Activated T-helper 2 cell treated with anti-CD3 and anti-CD28 coated beads, Interferon-gamma antibody, Interleukin-2, Interleukin-4, amounts not matched to agents 10 μg/mL and 5 μg/mL and 100 μg/mL, durations not matched to agents 14 hours and 24 hours and 36 hours (primary cell): ENCODE data around the gene COL18A1. TPM values are rescaled to one million over a fixed set of nuclear protein-coding genes. Genes with fewer than 3 reads are reported as not detected.

Experiments used
- DNase-seq: peaks from one replicate; pipeline ENCODE4 v3.0.0; 2021; ENCODE audit warnings: low spot score
- H3K27ac Mint-ChIP-seq: one replicate; pipeline ENCODE4 v1.8.0; 2021; ENCODE audit warnings: mixed read lengths
- H3K27me3 Mint-ChIP-seq: one replicate; pipeline ENCODE4 v1.8.0; 2021; ENCODE audit warnings: low read depth, mixed read lengths
- H3K36me3 Mint-ChIP-seq: one replicate; pipeline ENCODE4 v1.8.0; 2021; ENCODE audit warnings: low read depth, mixed read lengths
- H3K4me1 Mint-ChIP-seq: one replicate; pipeline ENCODE4 v1.8.0; 2021; ENCODE audit warnings: low read depth, mixed read lengths
- H3K4me3 Mint-ChIP-seq: one replicate; pipeline ENCODE4 v1.8.0; 2021; ENCODE audit warnings: low read depth, mild to moderate bottlenecking, moderate library complexity, mixed read lengths
- H3K9me3 Mint-ChIP-seq: one replicate; pipeline ENCODE4 v1.8.0; 2021; ENCODE audit warnings: mixed read lengths
- intact Hi-C: fragments of 100-400 bp; cut with micrococcal nuclease; formaldehyde crosslinking; loops from one replicate; pipeline ENCODE4 v1.15.1; 2023
- total RNA-seq: library from RNA; stranded (reverse); gene quantifications from 2 replicates; pipeline ENCODE4 v1.2.3, GENCODE V29; 2022

Gene COL18A1
- total RNA-seq, result 2.9 and 3.4 TPM in 2 replicates

- intact Hi-C loops, result no loop called here
- peaks cover 3% of the 10 kb centered on the region for H3K4me1 Mint-ChIP-seq
- peaks cover 6% of the 10 kb centered on the region for H3K9me3 Mint-ChIP-seq
- DNase-seq, result no peak
- H3K27me3 Mint-ChIP-seq, result peaks cover 50% of the 10 kb centered on the region
- peak within 1 kb of the TSS; percentile 66 for H3K4me3 Mint-ChIP-seq
- H3K27ac Mint-ChIP-seq, result no peak within 1 kb of the TSS
- H3K36me3 Mint-ChIP-seq, result no peaks in the 10 kb centered on the region
These were observed at the start of gene COL18A1 for GRCh38 chr21:45404730-45405270. TSS of gene COL18A1 (plus strand) at chr21:45405165. CDS start at chr21:45405231, 66 bp downstream.

GRCh38 chr21:45355573-45355972, 49.4 kb upstream of the COL18A1 start:
- Mint-ChIP-seq H3K4me3 (no peak overlapping the region), H3K36me3 (no peaks in the 10 kb centered on the region)

GRCh38 chr21:45356251-45356650, 48.7 kb upstream of the COL18A1 start:
- Mint-ChIP-seq H3K36me3 (no peaks in the 10 kb centered on the region), H3K9me3 (no peaks in the 10 kb centered on the region), H3K4me1 (no peaks in the 10 kb centered on the region), H3K4me3 (no peak overlapping the region), H3K27ac (no peak overlapping the region), H3K27me3 (peaks cover 22% of the 10 kb centered on the region)
- DNase-seq, result no peak
- intact Hi-C loops, result no loop called here

More at GRCh38 chr21:45355573-45355972, 49.4 kb upstream of the COL18A1 start:
- peaks cover 22% of the 10 kb centered on the region for H3K27me3 Mint-ChIP-seq
- no peak overlapping the region for H3K27ac Mint-ChIP-seq
- H3K4me1 Mint-ChIP-seq, result no peaks in the 10 kb centered on the region
- DNase-seq, result no peak
- no peaks in the 10 kb centered on the region for H3K9me3 Mint-ChIP-seq
- intact Hi-C loops, result no loop called here

DNA sequence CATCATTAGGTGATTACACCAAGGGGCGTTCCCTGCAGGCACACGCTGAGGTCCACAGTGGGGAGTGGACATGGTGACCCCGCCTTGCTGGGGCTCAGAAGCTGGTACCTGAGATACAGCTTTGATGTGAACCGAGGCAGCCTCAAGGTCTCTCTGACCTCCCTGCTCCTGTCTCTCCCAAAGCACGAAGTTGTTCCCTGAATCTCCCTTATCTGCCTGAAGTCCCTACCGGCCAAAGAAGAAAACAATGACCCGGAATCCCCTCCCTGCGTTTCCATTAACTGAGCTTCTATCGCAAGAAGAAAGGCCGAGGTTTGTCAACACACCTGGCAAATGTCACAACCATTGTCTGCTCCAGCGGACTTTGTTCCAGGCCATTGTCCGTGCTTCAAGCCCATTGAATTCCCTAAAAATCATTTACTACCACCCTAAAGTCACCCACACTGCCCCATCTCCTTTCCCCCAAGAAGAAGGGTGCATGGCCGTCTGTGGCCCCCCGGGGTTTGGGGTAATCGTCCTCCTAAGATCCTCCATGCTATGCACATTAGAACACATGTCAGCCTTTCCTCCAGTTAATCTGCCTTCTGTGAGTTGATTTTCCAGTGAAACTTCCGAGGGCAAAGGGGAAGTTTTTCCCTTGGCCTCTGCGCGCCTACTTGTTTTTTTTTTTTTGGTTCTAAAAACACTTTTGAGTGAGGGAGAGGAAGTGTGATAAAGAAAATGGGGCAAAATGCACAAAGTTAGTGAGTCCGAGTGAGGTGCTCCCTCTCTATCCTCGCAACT, 48.1 kb upstream of the COL18A1 start:
- H3K27ac Mint-ChIP-seq, result no peak overlapping the region
- peaks cover 22% of the 10 kb centered on the region for H3K27me3 Mint-ChIP-seq
- H3K9me3 Mint-ChIP-seq, result no peaks in the 10 kb centered on the region
- H3K36me3 Mint-ChIP-seq, result no peaks in the 10 kb centered on the region
- no peak overlapping the region for H3K4me3 Mint-ChIP-seq
- no peaks in the 10 kb centered on the region for H3K4me1 Mint-ChIP-seq
- intact Hi-C loops, result no loop called here
- no peak for DNase-seq

GRCh38 chr21:45357436-45358260, 47.3 kb upstream of the COL18A1 start:
- no peak for DNase-seq
- no peaks in the 10 kb centered on the region for H3K36me3 Mint-ChIP-seq
- H3K27me3 Mint-ChIP-seq, result peaks cover 22% of the 10 kb centered on the region
- H3K4me3 Mint-ChIP-seq, result no peak overlapping the region
- no peaks in the 10 kb centered on the region for H3K9me3 Mint-ChIP-seq
- no peaks in the 10 kb centered on the region for H3K4me1 Mint-ChIP-seq
- no peak overlapping the region for H3K27ac Mint-ChIP-seq
- intact Hi-C loops, result no loop called here

- no peak overlapping the region for H3K4me3 Mint-ChIP-seq
- no peak overlapping the region for H3K27ac Mint-ChIP-seq
- H3K36me3 Mint-ChIP-seq, result no peaks in the 10 kb centered on the region
- no peak for DNase-seq
- intact Hi-C loops, result no loop called here
- H3K27me3 Mint-ChIP-seq, result peaks cover 22% of the 10 kb centered on the region
- no peaks in the 10 kb centered on the region for H3K9me3 Mint-ChIP-seq
- H3K4me1 Mint-ChIP-seq, result no peaks in the 10 kb centered on the region
These were observed 46.7 kb upstream of the COL18A1 start for GRCh38 chr21:45358261-45358670.

DNA sequence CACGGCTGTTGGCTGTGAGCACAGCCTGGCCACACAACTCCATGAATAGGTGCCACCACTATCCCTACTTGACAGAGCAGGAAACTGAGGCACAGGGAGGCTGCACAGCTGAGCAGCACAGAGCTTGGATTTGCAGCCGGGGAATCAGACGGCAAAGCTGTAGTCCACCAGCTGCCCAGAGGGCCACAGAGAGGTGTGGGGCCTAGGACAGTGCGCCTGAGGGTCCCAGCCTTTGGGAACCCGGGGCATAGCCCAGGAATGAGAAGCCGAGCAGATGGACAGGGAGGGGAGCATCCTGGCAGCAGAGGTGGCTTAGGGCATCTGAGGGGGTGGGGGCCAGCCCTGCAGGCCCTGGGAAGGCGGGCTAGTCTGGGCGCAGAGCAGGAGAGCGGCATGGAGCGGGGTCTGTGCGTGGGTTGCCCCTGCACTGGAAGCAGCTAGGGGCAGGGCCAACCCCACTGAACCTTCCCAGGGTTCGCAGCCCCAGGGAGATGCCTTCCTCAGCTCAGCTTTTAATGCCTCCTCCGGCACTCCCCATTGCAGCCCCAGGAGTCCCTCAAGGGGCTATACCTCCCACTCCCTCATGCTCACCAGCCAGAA, 46.2 kb upstream of the COL18A1 start:
- DNase-seq, result no peak
- H3K4me1 Mint-ChIP-seq, result peaks cover under 1% of the 10 kb centered on the region
- H3K27me3 Mint-ChIP-seq, result peaks cover 20% of the 10 kb centered on the region
- no peaks in the 10 kb centered on the region for H3K36me3 Mint-ChIP-seq
- H3K4me3 Mint-ChIP-seq, result no peak overlapping the region
- H3K9me3 Mint-ChIP-seq, result no peaks in the 10 kb centered on the region
- intact Hi-C loops, result no loop called here
- H3K27ac Mint-ChIP-seq, result no peak overlapping the region

DNA sequence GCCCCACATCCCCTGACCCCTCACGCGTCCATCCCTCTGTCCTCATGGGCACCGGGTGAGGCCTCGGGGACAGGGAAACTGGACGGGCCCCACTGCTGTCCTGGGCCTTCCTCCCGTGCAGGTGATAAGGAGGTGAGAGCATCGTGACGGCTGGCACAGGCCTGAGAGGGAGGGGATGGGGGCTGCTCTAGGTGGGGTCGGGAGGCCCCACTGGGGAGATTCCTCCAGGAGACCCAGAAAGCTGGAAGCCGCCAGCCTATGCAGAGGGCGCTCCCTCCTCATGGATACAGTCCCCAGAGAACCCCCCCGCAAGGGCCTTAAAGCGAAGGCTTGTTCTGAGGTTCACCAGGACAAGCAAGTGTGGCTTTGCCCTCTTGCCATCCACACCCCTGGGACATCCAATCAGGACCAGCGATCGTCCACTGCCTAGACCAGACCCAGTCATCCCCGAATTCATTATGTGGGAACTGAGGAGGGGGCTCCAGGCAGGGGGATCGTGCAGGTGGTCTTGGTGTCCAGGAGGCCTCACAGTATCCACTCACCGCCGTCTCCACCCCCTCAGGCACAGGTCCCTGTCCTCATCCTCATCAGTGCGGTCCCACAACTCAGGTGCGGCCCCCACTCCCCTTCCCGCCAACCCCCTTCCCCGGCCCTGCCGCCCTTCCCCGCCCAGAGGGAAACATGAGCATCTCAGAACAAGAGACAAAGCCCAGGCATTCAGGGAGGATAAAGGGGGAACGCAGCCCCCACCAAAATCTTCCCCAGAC, 45.3 kb upstream of the COL18A1 start:
- no peak overlapping the region for H3K4me3 Mint-ChIP-seq
- H3K27ac Mint-ChIP-seq, result no peak overlapping the region
- no peak for DNase-seq
- intact Hi-C loops, result no loop called here
- no peaks in the 10 kb centered on the region for H3K36me3 Mint-ChIP-seq
- H3K27me3 Mint-ChIP-seq, result peaks cover 20% of the 10 kb centered on the region
- H3K9me3 Mint-ChIP-seq, result no peaks in the 10 kb centered on the region
- peaks cover 6% of the 10 kb centered on the region for H3K4me1 Mint-ChIP-seq

GRCh38 chr21:45361033-45361997, 43.6 kb upstream of the COL18A1 start:
- Mint-ChIP-seq H3K27ac (no peak overlapping the region), H3K4me1 (peaks cover 6% of the 10 kb centered on the region), H3K4me3 (no peak overlapping the region), H3K27me3 (peaks cover 7% of the 10 kb centered on the region), H3K9me3 (no peaks in the 10 kb centered on the region), H3K36me3 (no peaks in the 10 kb centered on the region)
- no peak for DNase-seq
- intact Hi-C loops, result no loop called here

- Mint-ChIP-seq H3K9me3 (no peaks in the 10 kb centered on the region), H3K27ac (no peak overlapping the region), H3K4me3 (no peak overlapping the region), H3K27me3 (peaks cover 4% of the 10 kb centered on the region), H3K4me1 (peaks cover 6% of the 10 kb centered on the region), H3K36me3 (no peaks in the 10 kb centered on the region)
- no peak for DNase-seq
- intact Hi-C loops, result no loop called here
These were observed 42.8 kb upstream of the COL18A1 start for GRCh38 chr21:45362077-45362747.

GRCh38 chr21:45362748-45363145, 42.2 kb upstream of the COL18A1 start:
- DNase-seq, result no peak
- Mint-ChIP-seq H3K36me3 (no peaks in the 10 kb centered on the region), H3K4me3 (no peak overlapping the region), H3K9me3 (no peaks in the 10 kb centered on the region), H3K27ac (no peak overlapping the region), H3K4me1 (peaks cover 6% of the 10 kb centered on the region), H3K27me3 (peaks cover 4% of the 10 kb centered on the region)
- intact Hi-C loops, result no loop called here
